CD4-positive, alpha-beta T cell treated with Interleukin-6 for 4 hours (primary cell): ENCODE data around the gene GPRC5B.

ENCODE experiments used
- DNase-seq: peaks from one replicate; pipeline ENCODE4 v3.0.0-alpha.2; 2020; ENCODE audit warnings: mixed read lengths

The GPRC5B gene

GRCh38 chr16:19884611-19885450, at the start of gene GPRC5B:
Gene GPRC5B (minus strand): TSS chr16:19884848. CDS start chr16:19872845, 12,003 bp downstream.
- peak; percentile 71 for DNase-seq

- no peak for DNase-seq
Observed at GRCh38 chr16:19933740-19934139, 49.1 kb upstream of the GPRC5B start.

- no peak for DNase-seq
Observed at GRCh38 chr16:19929062-19929511, 44.4 kb upstream of the GPRC5B start.

- no peak for DNase-seq
Observed at GRCh38 chr16:19928432-19928831, 43.8 kb upstream of the GPRC5B start.

- DNase-seq, result no peak
Observed at GRCh38 chr16:19926449-19927390, 42.1 kb upstream of the GPRC5B start.

- DNase-seq, result no peak
Observed at GRCh38 chr16:19923396-19923795, 38.7 kb upstream of the GPRC5B start.

- no peak for DNase-seq
Observed at GRCh38 chr16:19919142-19919541, 34.5 kb upstream of the GPRC5B start.

GRCh38 chr16:19916064-19916463, 31.4 kb upstream of the GPRC5B start:
- DNase-seq, result no peak

- no peak for DNase-seq
Observed at GRCh38 chr16:19914877-19915276, 30.2 kb upstream of the GPRC5B start.

- DNase-seq, result no peak
Observed at GRCh38 chr16:19913340-19913645, 28.6 kb upstream of the GPRC5B start.

GRCh38 chr16:19912455-19913339, 28.0 kb upstream of the GPRC5B start:
- no peak for DNase-seq

GRCh38 chr16:19911747-19912454, 27.3 kb upstream of the GPRC5B start:
- DNase-seq, result no peak

- no peak for DNase-seq
Observed at GRCh38 chr16:19911204-19911603, 26.6 kb upstream of the GPRC5B start.

- DNase-seq, result no peak
Observed at GRCh38 chr16:19909750-19910322, 25.2 kb upstream of the GPRC5B start.

- no peak for DNase-seq
Observed at GRCh38 chr16:19908921-19909320, 24.3 kb upstream of the GPRC5B start.

- DNase-seq, result peak; percentile 76
Observed at GRCh38 chr16:19907161-19907992, 22.7 kb upstream of the GPRC5B start.

GRCh38 chr16:19901164-19901563, 16.5 kb upstream of the GPRC5B start:
- DNase-seq, result no peak

GRCh38 chr16:19899605-19899955, 14.9 kb upstream of the GPRC5B start:
- no peak for DNase-seq

GRCh38 chr16:19898924-19899604, 14.4 kb upstream of the GPRC5B start:
- peak; percentile 41 for DNase-seq

GRCh38 chr16:19898166-19898565, 13.5 kb upstream of the GPRC5B start:
- DNase-seq, result no peak
